ENCODE data around the gene KCTD19.

Gene KCTD19

DNA sequence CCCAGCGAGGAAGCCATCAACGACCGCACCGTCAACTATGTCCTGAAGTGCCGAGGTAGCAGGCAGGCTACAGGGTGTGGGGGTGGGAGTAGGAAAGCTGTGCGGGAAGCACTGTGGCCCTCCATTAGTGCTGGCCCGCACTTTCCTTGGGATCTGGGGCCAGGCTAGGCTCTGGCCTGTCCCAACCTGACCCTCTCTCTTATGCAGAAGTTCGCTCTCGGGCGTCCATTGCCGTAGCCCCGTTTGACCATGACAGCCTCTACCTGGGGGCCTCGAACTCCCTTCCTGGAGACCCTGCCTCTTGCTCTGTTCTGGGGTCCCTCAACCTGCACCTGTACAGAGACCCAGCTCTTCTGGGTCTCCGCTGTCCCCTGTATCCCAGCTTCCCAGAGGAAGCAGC, 38.6 kb downstream of the KCTD19 start:
- Histone ChIP-seq H3K4me2 (ENCODE audit: low read length) (no peak overlapping the region), H3K36me3 (replicated peaks; ENCODE audit: low read depth, low read length) (no peaks in the 10 kb centered on the region), H3K27me3 (ENCODE audit: low read depth, low read length) (no peaks in the 10 kb centered on the region), H3K79me2 (ENCODE audit: low read length) (no peaks in the 10 kb centered on the region), H3K27ac (ENCODE audit: low read length) (no peak overlapping the region), H3K4me1 (ENCODE audit: low read length) (no peaks in the 10 kb centered on the region), H3K4me3 (ENCODE audit: low read length) (no peak overlapping the region), H3K9me3 (ENCODE audit: insufficient read depth, low read length) (no peaks in the 10 kb centered on the region), H2AFZ (ENCODE audit: low read depth, low read length) (no peak overlapping the region), H4K20me1 (ENCODE audit: insufficient read depth, low read length) (no peaks in the 10 kb centered on the region), H3K9ac (ENCODE audit: low read length) (no peak overlapping the region)
- no peak for TF ChIP-seq EZH2phosphoT487 (IDR thresholded peaks at IDR 0.05; ENCODE audit: low read depth)
- TF ChIP-seq, protein P1, sequence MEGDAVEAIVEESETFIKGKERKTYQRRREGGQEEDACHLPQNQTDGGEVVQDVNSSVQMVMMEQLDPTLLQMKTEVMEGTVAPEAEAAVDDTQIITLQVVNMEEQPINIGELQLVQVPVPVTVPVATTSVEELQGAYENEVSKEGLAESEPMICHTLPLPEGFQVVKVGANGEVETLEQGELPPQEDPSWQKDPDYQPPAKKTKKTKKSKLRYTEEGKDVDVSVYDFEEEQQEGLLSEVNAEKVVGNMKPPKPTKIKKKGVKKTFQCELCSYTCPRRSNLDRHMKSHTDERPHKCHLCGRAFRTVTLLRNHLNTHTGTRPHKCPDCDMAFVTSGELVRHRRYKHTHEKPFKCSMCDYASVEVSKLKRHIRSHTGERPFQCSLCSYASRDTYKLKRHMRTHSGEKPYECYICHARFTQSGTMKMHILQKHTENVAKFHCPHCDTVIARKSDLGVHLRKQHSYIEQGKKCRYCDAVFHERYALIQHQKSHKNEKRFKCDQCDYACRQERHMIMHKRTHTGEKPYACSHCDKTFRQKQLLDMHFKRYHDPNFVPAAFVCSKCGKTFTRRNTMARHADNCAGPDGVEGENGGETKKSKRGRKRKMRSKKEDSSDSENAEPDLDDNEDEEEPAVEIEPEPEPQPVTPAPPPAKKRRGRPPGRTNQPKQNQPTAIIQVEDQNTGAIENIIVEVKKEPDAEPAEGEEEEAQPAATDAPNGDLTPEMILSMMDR (IDR thresholded peaks at IDR 0.05; ENCODE audit: low read depth, low read length), result no peak

GRCh38 chr16:67286441-67287235, 39.9 kb downstream of the KCTD19 start:
- no peaks in the 10 kb centered on the region for H3K9me3 ChIP-seq (ENCODE audit: insufficient read depth, low read length)
- H4K20me1 ChIP-seq (ENCODE audit: insufficient read depth, low read length), result no peaks in the 10 kb centered on the region
- H3K36me3 ChIP-seq (replicated peaks; ENCODE audit: low read depth, low read length), result no peaks in the 10 kb centered on the region
- H3K4me1 ChIP-seq (ENCODE audit: low read length), result no peaks in the 10 kb centered on the region
- H3K4me3 ChIP-seq (ENCODE audit: low read length), result no peak overlapping the region
- H3K4me2 ChIP-seq (ENCODE audit: low read length), result no peak overlapping the region
- no peak overlapping the region for H3K9ac ChIP-seq (ENCODE audit: low read length)
- no peak overlapping the region for H2AFZ ChIP-seq (ENCODE audit: low read depth, low read length)
- H3K27ac ChIP-seq (ENCODE audit: low read length), result no peak overlapping the region
- no peak for TF ChIP-seq EZH2phosphoT487 (IDR thresholded peaks at IDR 0.05; ENCODE audit: low read depth)
- TF ChIP-seq, protein P1 (IDR thresholded peaks at IDR 0.05; ENCODE audit: low read depth, low read length), result no peak
- H3K79me2 ChIP-seq (ENCODE audit: low read length), result no peaks in the 10 kb centered on the region
- no peaks in the 10 kb centered on the region for H3K27me3 ChIP-seq (ENCODE audit: low read depth, low read length)

GRCh38 chr16:67284699-67285646, 41.6 kb downstream of the KCTD19 start:
- no peaks in the 10 kb centered on the region for H3K36me3 ChIP-seq (replicated peaks; ENCODE audit: low read depth, low read length)
- no peak overlapping the region for H2AFZ ChIP-seq (ENCODE audit: low read depth, low read length)
- H3K4me1 ChIP-seq (ENCODE audit: low read length), result peaks cover under 1% of the 10 kb centered on the region
- no peaks in the 10 kb centered on the region for H3K27me3 ChIP-seq (ENCODE audit: low read depth, low read length)
- H3K9me3 ChIP-seq (ENCODE audit: insufficient read depth, low read length), result no peaks in the 10 kb centered on the region
- no peaks in the 10 kb centered on the region for H4K20me1 ChIP-seq (ENCODE audit: insufficient read depth, low read length)
- H3K4me3 ChIP-seq (ENCODE audit: low read length), result no peak overlapping the region
- H3K9ac ChIP-seq (ENCODE audit: low read length), result no peak overlapping the region
- H3K79me2 ChIP-seq (ENCODE audit: low read length), result no peaks in the 10 kb centered on the region
- TF ChIP-seq, protein P1 (IDR thresholded peaks at IDR 0.05; ENCODE audit: low read depth, low read length), result peak; percentile 38
- no peak for TF ChIP-seq EZH2phosphoT487 (IDR thresholded peaks at IDR 0.05; ENCODE audit: low read depth)
- no peak overlapping the region for H3K27ac ChIP-seq (ENCODE audit: low read length)
- H3K4me2 ChIP-seq (ENCODE audit: low read length), result no peak overlapping the region
